Right lobe of liver (tissue), 4 donors: Measurements from ENCODE around the gene CHN1.

Experiments used
- CTCF ChIP-seq, 4 donors: fragments of 200-600 bp in 3 of 4; fragments of 450-650 bp in 1 of 4; IDR thresholded peaks; one replicate each; pipeline versions ENCODE4 v1.5.1 to v1.8.0; 2016 to 2022; ENCODE audit warnings: antibody characterized with exemption in 4 of 4, mild to moderate bottlenecking in 2 of 4
- POLR2A ChIP-seq: fragments of 450-650 bp; IDR thresholded peaks from one replicate; pipeline ENCODE4 v1.6.1; 2017; ENCODE audit warnings: antibody characterized with exemption, mild to moderate bottlenecking
- donor health status: DM: no; HTN: no; CAD: no.
- donor health status: DM: no; HTN: no; CAD: no.
- donor health status: DM: no; HTN: yes; CAD: no.

DNA sequence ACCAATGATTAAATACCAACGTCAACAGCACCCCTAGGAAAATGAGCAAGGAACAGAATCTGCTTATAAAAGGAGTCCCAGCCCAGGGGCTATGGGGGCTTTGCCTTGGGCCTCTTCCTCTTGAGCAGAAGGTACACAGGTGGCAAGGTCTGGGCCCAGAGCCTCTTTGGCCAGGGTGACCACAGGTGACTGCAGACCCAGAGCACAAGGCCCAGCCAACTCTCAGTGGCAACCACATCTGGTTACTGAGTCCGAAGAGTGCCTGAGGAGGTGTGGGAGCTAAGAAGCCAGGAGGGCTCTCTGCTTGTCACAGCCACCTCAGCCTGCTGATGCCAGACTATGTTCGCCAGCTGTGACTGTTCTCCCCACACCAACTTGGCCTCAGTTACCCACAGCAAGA lies 34.3 kb upstream of the CHN1 start:
- TF ChIP-seq CTCF (IDR thresholded peaks at IDR 0.05) (no peak), POLR2A (no peak)
